ENCODE data around the gene DENND5A.
"Not testable (repeated sequence)": the region's sequence is repeated elsewhere in the genome, so short reads cannot be mapped to it uniquely, and the experiment has no call there.

Gene DENND5A

DNA sequence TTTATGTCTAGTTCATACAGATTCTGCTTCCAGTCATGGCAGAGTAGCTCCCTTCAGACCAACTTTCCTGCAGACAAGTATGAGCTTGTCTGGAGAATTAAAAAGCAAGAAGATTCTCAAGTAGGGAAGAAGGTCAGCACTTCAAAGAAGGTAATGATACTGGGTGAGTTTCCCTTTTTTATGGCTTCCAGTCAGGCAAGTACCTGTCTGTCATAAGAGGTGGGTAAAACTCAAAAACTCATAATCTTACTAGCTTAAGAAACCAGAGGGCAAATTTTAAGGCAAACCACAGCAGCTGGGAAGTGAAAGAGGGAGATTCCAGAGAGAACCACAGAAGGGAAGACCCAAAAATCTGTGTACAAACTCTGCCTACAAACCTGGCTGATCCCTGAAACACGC is 54.2 kb downstream of the DENND5A start:
- peaks cover 11% of the 10 kb centered on the region; the same call in 1 of the 2 replicates for H3K4me1 ChIP-seq (ENCODE audit: insufficient read depth, low read length)
- H3K9me3 ChIP-seq (ENCODE audit: control insufficient read depth, insufficient read depth, low read length) = no peaks in the 10 kb centered on the region
- H3K36me3 ChIP-seq (ENCODE audit: insufficient read depth, low read length) = no peaks in the 10 kb centered on the region
- H3K9ac ChIP-seq (ENCODE audit: low read depth, low read length) = no peak overlapping the region; the same call in 1 of the 2 replicates

DNA sequence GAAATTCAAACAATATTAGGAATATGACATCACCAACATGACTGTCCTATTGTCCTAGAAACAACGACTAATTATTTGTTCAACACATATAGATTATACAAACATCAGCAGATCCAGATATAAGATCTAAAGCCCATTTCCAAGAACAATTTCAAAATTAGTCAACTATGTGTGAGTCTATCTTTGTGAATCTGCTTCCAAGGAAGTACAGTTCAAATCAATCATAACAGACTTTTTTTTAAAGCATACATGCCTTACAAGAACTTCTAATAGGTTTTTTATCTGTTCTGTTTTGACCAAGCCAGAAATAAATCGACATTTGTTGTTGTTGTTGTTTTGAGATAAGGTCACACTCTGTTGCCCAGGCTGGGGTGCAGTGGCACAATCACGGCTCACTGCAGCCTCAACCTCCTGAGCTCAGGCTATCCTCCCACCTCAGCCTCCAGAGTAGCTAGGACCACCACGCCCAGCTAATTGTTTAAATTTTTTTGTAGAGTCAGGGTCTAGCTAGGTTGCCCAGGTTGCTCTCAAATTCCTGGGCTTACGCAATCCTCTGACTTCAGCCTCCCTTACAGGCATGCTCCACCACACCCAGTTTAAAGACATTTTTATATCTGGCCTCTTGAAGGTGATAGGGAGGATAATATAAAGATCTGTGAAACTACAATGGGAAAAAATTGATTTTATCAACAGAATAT is 54.8 kb downstream of the DENND5A start:
- no peaks in the 10 kb centered on the region for H3K9me3 ChIP-seq (ENCODE audit: control insufficient read depth, insufficient read depth, low read length)
- H3K4me1 ChIP-seq (ENCODE audit: insufficient read depth, low read length) = peaks cover 11% of the 10 kb centered on the region; the same call in 1 of the 2 replicates
- H3K9ac ChIP-seq (ENCODE audit: low read depth, low read length) = no peak overlapping the region
- H3K36me3 ChIP-seq (ENCODE audit: insufficient read depth, low read length) = no peaks in the 10 kb centered on the region

DNA sequence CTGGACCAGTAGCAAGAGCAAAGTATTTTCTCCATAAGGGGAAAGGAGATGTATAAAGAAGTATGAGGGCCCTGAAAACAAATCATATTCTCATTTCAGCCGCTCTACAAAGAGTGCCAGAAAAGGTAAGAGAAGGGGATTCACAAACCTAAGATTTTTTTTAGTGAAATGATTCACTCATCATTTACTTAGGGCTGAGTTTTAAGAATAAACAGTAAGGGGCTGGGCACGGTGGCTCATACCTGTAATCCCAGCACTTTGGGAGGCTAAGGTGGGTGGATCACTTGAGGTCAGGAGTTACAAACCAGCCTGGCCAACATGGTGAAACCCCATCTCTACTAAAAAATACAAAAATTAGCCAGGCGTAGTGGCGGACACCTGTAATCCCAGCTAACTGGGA is 55.5 kb downstream of the DENND5A start:
- H3K4me1 ChIP-seq (ENCODE audit: insufficient read depth, low read length); H3K9me3 ChIP-seq (ENCODE audit: control insufficient read depth, insufficient read depth, low read length); H3K9ac ChIP-seq (ENCODE audit: low read depth, low read length); H3K36me3 ChIP-seq (ENCODE audit: insufficient read depth, low read length): not testable (repeated sequence)

DNA sequence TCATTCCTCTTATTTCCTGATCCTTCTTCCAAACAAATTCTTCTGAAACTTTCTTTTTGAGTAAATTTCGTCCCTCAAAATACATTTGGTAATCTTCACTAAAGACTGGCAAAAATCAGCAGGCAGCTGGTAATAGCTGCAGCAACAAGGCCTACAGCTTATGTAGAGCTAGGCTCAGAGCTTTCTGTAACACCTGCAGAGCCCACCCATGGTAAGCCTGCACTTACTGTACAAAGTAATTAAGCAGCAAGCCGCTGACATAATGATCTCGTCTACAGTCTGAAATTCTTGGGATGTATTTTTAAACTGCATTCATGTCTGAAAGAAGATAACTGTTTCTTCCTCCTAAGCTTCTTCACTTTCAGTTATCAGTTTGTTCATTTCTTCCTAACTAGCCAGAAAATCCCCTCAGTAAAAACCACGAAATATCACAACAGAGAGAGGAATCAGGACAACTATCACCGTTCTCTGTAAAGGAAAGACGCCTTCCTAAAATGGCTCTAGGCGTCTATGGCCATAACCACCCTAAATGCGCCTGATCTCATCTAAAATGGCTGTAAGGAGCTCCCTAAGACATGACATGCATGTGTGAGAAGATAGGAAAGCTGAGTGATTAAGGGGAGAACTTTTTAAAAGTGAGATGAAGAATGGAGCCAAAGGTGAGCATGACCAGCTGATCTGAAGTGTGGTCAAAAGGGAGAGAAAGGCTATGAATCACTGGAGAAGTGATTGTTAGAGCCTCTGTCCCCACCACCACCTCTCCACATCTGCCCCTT is 56.2 kb downstream of the DENND5A start:
- Histone ChIP-seq H3K4me1 (ENCODE audit: insufficient read depth, low read length) (peaks cover 5% of the 10 kb centered on the region; the same call in 1 of the 2 replicates), H3K9me3 (ENCODE audit: control insufficient read depth, insufficient read depth, low read length) (no peaks in the 10 kb centered on the region), H3K9ac (ENCODE audit: low read depth, low read length) (no peak overlapping the region), H3K36me3 (ENCODE audit: insufficient read depth, low read length) (0 out of 2 replicates have a peak, but pooled peaks cover 4% of the 10 kb centered on the region)

DNA sequence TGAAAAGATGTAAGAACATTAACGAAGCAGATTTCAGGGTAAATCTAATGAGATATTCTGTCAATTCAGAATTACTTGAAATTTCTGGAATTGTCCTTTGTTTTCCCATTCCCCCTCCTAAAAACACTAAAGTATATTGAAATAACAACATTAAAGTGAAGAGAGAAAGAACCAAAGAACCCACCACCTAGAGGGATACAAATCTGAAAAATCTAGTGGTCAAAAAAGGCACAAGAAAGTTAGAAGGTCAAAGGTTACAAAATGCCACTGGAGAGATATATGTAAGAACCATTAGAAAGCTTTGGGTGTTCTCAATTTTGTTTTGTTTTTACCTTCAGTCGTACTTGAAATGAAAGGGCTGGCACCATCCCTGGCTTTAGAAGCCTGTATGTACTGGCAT is 57.9 kb downstream of the DENND5A start:
- Histone ChIP-seq H3K36me3 (ENCODE audit: insufficient read depth, low read length) (peaks cover 12% of the 10 kb centered on the region), H3K9ac (ENCODE audit: low read depth, low read length) (no peak overlapping the region)

DNA sequence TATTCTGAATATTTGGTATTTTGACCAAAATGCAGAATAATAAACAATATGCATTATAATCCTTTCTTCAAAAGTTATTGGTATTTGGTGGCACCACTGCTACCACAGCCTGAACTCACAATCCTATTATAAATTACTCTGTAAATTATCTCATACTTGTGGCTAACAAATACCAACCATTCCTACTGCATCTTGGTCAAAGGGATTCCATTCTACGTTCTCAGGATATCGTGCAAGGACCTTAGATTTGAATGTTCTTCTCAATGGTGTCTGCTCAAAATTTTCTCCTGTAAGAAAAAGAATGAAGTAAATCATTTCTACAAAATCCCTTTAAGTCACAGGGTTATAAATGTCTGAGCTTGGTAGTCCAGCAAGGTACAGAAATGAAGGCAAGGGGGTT is 58.7 kb downstream of the DENND5A start:
- H3K9me3 ChIP-seq (ENCODE audit: control insufficient read depth, insufficient read depth, low read length) = no peaks in the 10 kb centered on the region
- peaks cover 5% of the 10 kb centered on the region; the same call in 1 of the 2 replicates for H3K4me1 ChIP-seq (ENCODE audit: insufficient read depth, low read length)
- H3K9ac ChIP-seq (ENCODE audit: low read depth, low read length) = no peak overlapping the region
- peaks cover 12% of the 10 kb centered on the region for H3K36me3 ChIP-seq (ENCODE audit: insufficient read depth, low read length)

More for the DNA sequence above, 57.9 kb downstream of the DENND5A start:
- peaks cover 5% of the 10 kb centered on the region; the same call in 1 of the 2 replicates for H3K4me1 ChIP-seq (ENCODE audit: insufficient read depth, low read length)
- no peaks in the 10 kb centered on the region for H3K9me3 ChIP-seq (ENCODE audit: control insufficient read depth, insufficient read depth, low read length)

DNA sequence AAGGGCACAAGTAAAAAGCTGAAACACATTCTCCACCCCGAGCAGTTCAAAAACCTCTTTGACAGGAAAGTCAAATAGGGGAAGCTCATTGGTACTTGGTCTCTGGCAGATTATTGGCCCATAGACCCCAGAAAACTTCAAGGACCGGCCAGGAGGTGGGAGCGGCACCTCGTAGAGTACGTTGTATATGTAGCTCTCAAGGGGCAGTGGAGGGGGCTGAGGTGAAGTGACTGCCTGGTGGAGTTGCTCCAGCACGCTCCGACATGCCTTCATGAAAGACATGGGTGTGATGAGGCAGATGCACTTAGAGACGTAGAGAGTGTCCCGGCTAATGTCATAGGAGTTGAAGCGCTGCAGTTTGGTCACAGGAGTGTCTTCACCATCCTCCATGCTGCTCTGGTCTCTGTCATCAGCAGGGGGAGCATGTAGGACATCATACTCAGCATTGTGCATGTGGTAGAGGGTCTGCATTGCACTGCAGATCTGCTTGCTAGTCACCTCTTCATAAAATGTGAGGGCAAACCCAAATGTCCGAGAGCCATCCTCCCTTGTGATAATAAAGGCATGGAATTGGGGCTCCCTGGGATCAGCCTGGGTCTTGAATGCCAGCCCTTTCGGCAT is 61.3 kb downstream of the DENND5A start:
- Histone ChIP-seq H3K9me3 (ENCODE audit: control insufficient read depth, insufficient read depth, low read length) (no peaks in the 10 kb centered on the region), H3K4me1 (ENCODE audit: insufficient read depth, low read length) (no peaks in the 10 kb centered on the region), H3K9ac (ENCODE audit: low read depth, low read length) (no peak overlapping the region), H3K36me3 (ENCODE audit: insufficient read depth, low read length) (peaks cover 12% of the 10 kb centered on the region)

DNA sequence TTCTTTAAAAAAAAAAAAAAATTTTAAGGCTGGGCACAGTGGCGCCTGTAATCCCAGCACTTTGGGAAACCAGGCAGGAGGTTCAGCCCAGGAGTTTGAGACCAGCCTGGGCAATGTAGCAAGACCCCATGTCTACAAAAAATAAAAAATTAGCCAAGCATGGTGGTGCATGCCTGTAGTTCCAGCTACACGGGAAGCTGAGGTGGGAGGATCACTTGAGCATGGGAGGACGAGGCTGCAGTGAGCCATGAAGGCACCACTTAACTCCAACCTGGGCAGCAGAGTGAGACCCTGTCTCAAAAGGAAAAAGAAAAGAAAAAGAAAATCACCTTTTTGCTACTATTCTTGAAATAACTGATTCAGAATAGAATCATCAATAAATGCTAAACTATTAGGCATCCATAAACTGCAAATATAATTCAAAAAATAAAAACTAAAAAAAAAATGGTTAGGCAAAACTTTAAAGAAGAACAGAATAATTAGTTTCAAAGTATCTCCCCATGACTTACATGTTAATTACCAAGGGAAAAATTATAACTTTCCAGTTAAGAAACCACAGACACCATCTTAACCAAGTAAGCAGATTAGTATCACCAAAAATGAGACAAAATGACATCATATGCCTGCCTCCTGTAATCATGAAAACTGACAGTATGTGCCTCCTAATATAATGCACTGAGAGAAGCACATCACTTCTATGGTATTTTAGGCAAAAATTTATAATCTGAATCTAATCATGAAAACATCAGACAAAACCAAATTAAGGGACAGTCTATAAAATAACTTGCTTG is 63.6 kb downstream of the DENND5A start:
- Histone ChIP-seq H3K4me1 (ENCODE audit: insufficient read depth, low read length) (no peaks in the 10 kb centered on the region), H3K9me3 (ENCODE audit: control insufficient read depth, insufficient read depth, low read length) (no peaks in the 10 kb centered on the region), H3K9ac (ENCODE audit: low read depth, low read length) (no peak overlapping the region), H3K36me3 (ENCODE audit: insufficient read depth, low read length) (peaks cover 12% of the 10 kb centered on the region)

DNA sequence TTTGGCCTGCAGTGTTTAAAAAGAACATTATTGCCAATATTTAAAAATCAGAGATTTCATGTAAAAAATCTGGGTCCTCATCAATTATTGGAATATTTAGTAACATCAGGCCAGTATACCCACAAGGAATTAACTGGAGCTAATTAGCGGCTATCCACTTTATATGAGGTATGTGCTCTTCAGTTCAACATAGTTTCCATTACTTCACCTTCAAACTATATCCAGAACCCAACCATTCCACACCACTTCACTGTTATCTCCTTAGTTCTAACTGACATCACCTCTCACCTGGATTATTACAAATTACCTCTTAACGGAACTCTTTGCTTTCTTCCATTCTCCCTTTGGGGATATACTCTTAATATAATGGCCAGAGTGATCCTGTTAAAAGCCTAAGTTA is 64.7 kb downstream of the DENND5A start:
- peaks cover 12% of the 10 kb centered on the region for H3K36me3 ChIP-seq (ENCODE audit: insufficient read depth, low read length)
- H3K4me1 ChIP-seq (ENCODE audit: insufficient read depth, low read length) = no peaks in the 10 kb centered on the region
- H3K9me3 ChIP-seq (ENCODE audit: control insufficient read depth, insufficient read depth, low read length) = no peaks in the 10 kb centered on the region
- no peak overlapping the region for H3K9ac ChIP-seq (ENCODE audit: low read depth, low read length)

DNA sequence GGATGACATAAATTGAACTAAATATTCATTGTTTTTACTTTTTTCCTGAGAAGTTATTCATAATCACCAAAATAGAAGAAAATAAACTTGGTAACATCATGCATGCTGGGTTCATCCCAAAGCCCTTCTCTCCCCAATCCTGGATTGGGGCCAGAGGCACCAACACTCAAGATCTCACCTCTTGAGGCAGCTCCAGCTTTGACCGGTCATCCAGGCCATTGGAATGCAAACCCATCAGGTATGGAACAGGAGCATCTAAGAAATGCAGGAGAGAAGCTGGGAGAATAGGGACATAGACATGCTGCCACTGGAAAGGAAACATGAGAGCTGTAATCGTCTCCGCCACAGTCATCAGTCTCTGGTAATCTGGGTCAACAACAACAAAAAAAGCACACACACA is 71.8 kb downstream of the DENND5A start:
- Histone ChIP-seq H3K9me3 (ENCODE audit: control insufficient read depth, insufficient read depth, low read length) (peaks cover 12% of the 10 kb centered on the region), H3K9ac (ENCODE audit: low read depth, low read length) (no peak overlapping the region), H3K36me3 (ENCODE audit: insufficient read depth, low read length) (peaks cover 38% of the 10 kb centered on the region), H3K4me1 (ENCODE audit: insufficient read depth, low read length) (no peaks in the 10 kb centered on the region)

DNA sequence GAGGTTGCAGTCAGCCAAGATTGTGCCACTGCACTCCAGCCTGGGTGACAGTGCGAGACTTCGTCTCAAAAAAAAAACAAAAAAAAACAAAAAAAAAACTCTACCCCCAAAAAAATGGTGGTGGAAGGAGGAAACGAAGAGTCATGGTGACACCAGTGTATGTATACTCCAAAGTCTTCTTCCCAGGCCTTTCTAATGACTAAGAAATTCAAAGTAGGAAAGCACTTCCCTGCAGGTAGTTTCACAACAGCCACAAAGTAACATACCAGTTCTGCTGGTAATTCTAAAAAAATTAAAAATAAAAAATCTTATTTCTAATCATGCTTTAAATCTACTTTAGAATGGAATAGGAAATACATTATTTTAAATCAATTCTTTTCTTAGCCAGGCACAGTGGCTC is 72.6 kb downstream of the DENND5A start:
- Histone ChIP-seq H3K4me1 (ENCODE audit: insufficient read depth, low read length) (no peaks in the 10 kb centered on the region), H3K9ac (ENCODE audit: low read depth, low read length) (no peak overlapping the region), H3K9me3 (ENCODE audit: control insufficient read depth, insufficient read depth, low read length) (peaks cover 12% of the 10 kb centered on the region), H3K36me3 (ENCODE audit: insufficient read depth, low read length) (peaks cover 38% of the 10 kb centered on the region)

DNA sequence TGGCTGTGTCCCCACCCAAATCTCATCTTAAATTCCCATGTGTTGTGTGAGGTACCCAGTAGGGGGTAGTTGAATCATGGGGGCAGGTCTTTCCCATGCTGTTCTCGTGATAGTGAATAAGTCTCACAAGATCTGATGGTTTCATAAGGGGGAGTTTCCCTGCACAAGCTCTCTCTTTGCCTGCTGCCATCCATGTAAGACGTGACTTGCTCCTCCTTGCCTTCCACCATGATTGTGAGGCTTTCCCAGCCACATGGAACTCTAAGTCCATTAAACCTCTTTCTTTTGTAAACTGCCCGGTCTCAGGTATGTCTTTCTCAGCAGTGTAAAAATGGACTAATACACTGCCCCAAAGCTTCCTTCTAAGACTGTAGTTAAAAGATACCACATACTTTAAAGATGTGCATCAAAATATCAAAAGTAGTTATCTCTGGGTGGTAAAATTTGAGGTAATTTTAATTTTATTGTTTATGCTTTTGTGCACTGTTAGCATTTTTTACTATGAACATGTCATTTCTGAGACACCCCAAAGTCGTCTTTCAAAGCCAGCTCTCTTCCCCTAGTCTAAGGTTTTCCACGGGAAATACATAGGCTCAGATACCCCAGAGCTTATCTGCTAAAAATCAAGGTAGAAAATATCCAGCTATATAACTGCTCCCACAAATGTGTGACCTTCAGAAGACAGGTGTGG is 74.7 kb downstream of the DENND5A start:
- H3K9me3 ChIP-seq (ENCODE audit: control insufficient read depth, insufficient read depth, low read length) = peaks cover 12% of the 10 kb centered on the region
- H3K36me3 ChIP-seq (ENCODE audit: insufficient read depth, low read length) = peaks cover 38% of the 10 kb centered on the region

DNA sequence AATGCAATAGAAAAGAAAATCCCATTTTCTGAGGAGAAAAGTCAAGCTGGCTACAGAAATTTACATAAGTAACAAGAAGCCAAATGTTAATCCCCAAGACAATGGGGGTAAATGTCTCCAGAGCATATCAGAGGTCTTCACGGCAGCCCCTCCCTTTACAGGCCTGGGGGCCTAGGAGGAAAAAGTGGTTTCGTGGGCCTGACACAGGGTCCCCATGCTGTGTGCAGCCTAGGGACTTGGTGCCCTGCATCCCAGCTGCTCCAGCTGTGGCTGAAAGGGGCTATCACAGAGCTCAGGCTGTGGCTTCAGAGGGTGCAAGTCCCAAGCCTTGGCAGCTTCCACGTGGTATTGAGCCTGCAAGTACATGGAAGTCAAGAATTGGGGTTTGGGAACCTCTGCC is 76.3 kb downstream of the DENND5A start:
- H3K9me3 ChIP-seq (ENCODE audit: control insufficient read depth, insufficient read depth, low read length) = peaks cover 12% of the 10 kb centered on the region
- not testable (repeated sequence) for H3K9ac ChIP-seq (ENCODE audit: low read depth, low read length); H3K4me1 ChIP-seq (ENCODE audit: insufficient read depth, low read length)
- peaks cover 38% of the 10 kb centered on the region for H3K36me3 ChIP-seq (ENCODE audit: insufficient read depth, low read length)

More for the DNA sequence above, 74.7 kb downstream of the DENND5A start:
- H3K9ac ChIP-seq (ENCODE audit: low read depth, low read length); H3K4me1 ChIP-seq (ENCODE audit: insufficient read depth, low read length): not testable (repeated sequence)

DNA sequence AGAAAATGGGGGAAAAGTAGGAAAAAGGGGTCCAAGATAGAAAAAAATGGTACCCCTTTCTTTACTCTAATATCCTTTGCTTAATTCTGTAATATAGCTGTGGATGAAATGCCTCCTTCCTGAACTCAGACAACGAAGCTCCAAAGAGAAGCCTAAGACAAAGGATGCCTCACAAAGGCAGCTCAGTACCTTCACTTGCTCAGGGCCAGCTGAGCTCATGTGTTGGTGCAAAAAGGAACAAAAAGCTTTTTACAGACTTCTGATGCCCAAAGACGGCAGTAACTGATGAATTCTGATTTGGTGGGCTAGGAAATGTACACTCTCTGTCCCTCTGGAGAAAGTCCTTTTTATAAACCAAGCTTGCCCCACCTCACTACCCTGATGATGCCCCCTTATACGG is 77.5 kb downstream of the DENND5A start:
- Histone ChIP-seq H3K4me1 (ENCODE audit: insufficient read depth, low read length) (no peaks in the 10 kb centered on the region), H3K36me3 (ENCODE audit: insufficient read depth, low read length) (peaks cover 28% of the 10 kb centered on the region), H3K9me3 (ENCODE audit: control insufficient read depth, insufficient read depth, low read length) (peaks cover 12% of the 10 kb centered on the region), H3K9ac (ENCODE audit: low read depth, low read length) (no peak overlapping the region)
